PC-9 (cell line): ENCODE results near the gene PTX3. TPM values are rescaled to one million over a fixed set of nuclear protein-coding genes. Genes with fewer than 3 reads are reported as not detected.

Experiments
- BruUV-seq: library from RNA; stranded (reverse); fragments of 400-500 nt; replicated peaks from 2 replicates; lab custom pipeline; 2021; lab: Mats Ljungman, UMichigan
- CTCF ChIA-PET: fragments of 300-600 bp; sonication (Branson Sonifier 250); formaldehyde crosslinking; loops from one replicate; lab custom pipeline; 2022; ENCODE audit warnings: antibody characterized with exemption; lab: Charles Lee
- POLR2A ChIA-PET: fragments of 300-600 bp; sonication (Branson Sonifier 250); formaldehyde crosslinking; loops from one replicate; lab custom pipeline; 2022; ENCODE audit warnings: antibody characterized with exemption; ENCODE audit not compliant: unreplicated experiment; lab: Charles Lee
- DNase-seq, 2 experiments: peaks; one replicate each; pipeline versions ENCODE4 v3.0.0 to v3.0.0-alpha.2; 2015 to 2022; ENCODE audit warnings: mixed read lengths in 1 of 2
- H2AFZ ChIP-seq: fragments of 200-600 bp; sonication (generic); 2 replicates; pipeline ENCODE4 v1.8.1; 2017; ENCODE audit warnings: antibody characterized with exemption
- H3F3A ChIP-seq: fragments of 200-600 bp; sonication (generic); 2 replicates; pipeline ENCODE4 v1.8.1; 2017; ENCODE audit warnings: antibody characterized with exemption, mild to moderate bottlenecking, low read depth; ENCODE audit not compliant: insufficient read depth
- H3K27ac ChIP-seq: fragments of 200-600 bp; sonication (generic); 2 replicates; pipeline ENCODE4 v1.6.1; 2016; ENCODE audit warnings: mixed run types
- H3K27me3 ChIP-seq: fragments of 200-600 bp; sonication (generic); 2 replicates; pipeline ENCODE4 v1.6.1; 2016; ENCODE audit warnings: low read depth, mixed run types; ENCODE audit not compliant: insufficient read depth
- H3K36me3 ChIP-seq: fragments of 200-600 bp; sonication (generic); 2 replicates; pipeline ENCODE4 v1.6.1; 2016; ENCODE audit warnings: low read depth, mixed run types
- H3K4me1 ChIP-seq: fragments of 200-600 bp; sonication (generic); replicated peaks from 2 replicates; pipeline ENCODE4 v1.6.1; 2016; ENCODE audit warnings: mixed run types; ENCODE audit not compliant: insufficient read depth
- H3K4me2 ChIP-seq: fragments of 200-600 bp; sonication (generic); 2 replicates; pipeline ENCODE4 v1.6.1; 2017; ENCODE audit warnings: mixed run types
- H3K4me3 ChIP-seq: fragments of 200-600 bp; sonication (generic); 2 replicates; pipeline ENCODE4 v1.6.1; 2016; ENCODE audit warnings: mixed run types
- H3K79me2 ChIP-seq: fragments of 200-600 bp; sonication (generic); 2 replicates; pipeline ENCODE4 v1.6.1; 2017; ENCODE audit warnings: low read depth, mixed run types
- H3K9me2 ChIP-seq: fragments of 200-600 bp; sonication (generic); 2 replicates; pipeline ENCODE4 v1.8.1; 2017; ENCODE audit warnings: mild to moderate bottlenecking; ENCODE audit not compliant: insufficient read depth
- H3K9me3 ChIP-seq: fragments of 200-600 bp; sonication (generic); 2 replicates; pipeline ENCODE4 v1.8.1; 2016; ENCODE audit warnings: low read depth; ENCODE audit not compliant: insufficient read depth
- H4K20me1 ChIP-seq: fragments of 200-600 bp; sonication (generic); 2 replicates; pipeline ENCODE4 v1.8.1; 2017; ENCODE audit not compliant: insufficient read depth
- CTCF ChIP-seq: fragments of 200-600 bp; sonication (generic); conservative IDR thresholded peaks from 2 replicates; pipeline ENCODE4 v1.6.1; 2017; ENCODE audit warnings: mixed run types, antibody characterized with exemption, mild to moderate bottlenecking, moderate library complexity
- EZH2 ChIP-seq: fragments of 200-600 bp; sonication (generic); IDR thresholded peaks from 2 replicates; pipeline ENCODE4 v1.8.0; 2017; ENCODE audit warnings: antibody characterized with exemption, low read depth
- intact Hi-C: fragments of 100-400 bp; cut with micrococcal nuclease; formaldehyde crosslinking; loops from one replicate; pipeline ENCODE4 v1.10.0; 2022; ENCODE audit not compliant: unreplicated experiment
- total RNA-seq: library from RNA; stranded (reverse); gene quantifications from 2 replicates; pipeline ENCODE4 v1.2.3, GENCODE V29; 2021

The PTX3 gene
- total RNA-seq, 1 experiment from 2014 or later, result 0.59 TPM

GRCh38 chr3:157394411-157394810, 42.2 kb upstream of the PTX3 start:
- Histone ChIP-seq H3K4me3 (no peak overlapping the region), H3K36me3 (no peaks in the 10 kb centered on the region), H2AFZ (no peak overlapping the region), H3K4me1 (no peaks in the 10 kb centered on the region), H3F3A (no peaks in the 10 kb centered on the region), H3K9me2 (no peaks in the 10 kb centered on the region), H3K9me3 (no peaks in the 10 kb centered on the region; the same call in 1 of the 2 replicates), H3K27me3 (no peaks in the 10 kb centered on the region), H3K79me2 (no peaks in the 10 kb centered on the region), H3K27ac (no peak overlapping the region), H3K4me2 (no peak overlapping the region), H4K20me1 (no peaks in the 10 kb centered on the region)
- no peak for DNase-seq
- POLR2A ChIA-PET, result no interaction called here
- BruUV-seq, result no TSS peak
- intact Hi-C loops, result no loop called here
- CTCF ChIA-PET, result interaction anchor here (0.6 kb wide), 1 partner anchor 157 kb away, joined by 3 read pairs; no protein-coding TSS in a partner anchor
- TF ChIP-seq CTCF, result no peak
- no peak for TF ChIP-seq EZH2

GRCh38 chr3:157398598-157398997, 38.1 kb upstream of the PTX3 start:
- Histone ChIP-seq H3K36me3 (no peaks in the 10 kb centered on the region), H3K9me3 (no peaks in the 10 kb centered on the region; the same call in 1 of the 2 replicates), H3K4me3 (no peak overlapping the region), H3K4me2 (no peak overlapping the region), H3F3A (no peaks in the 10 kb centered on the region), H3K27me3 (no peaks in the 10 kb centered on the region), H3K27ac (no peak overlapping the region), H2AFZ (no peak overlapping the region), H3K9me2 (no peaks in the 10 kb centered on the region), H3K4me1 (no peaks in the 10 kb centered on the region), H4K20me1 (no peaks in the 10 kb centered on the region), H3K79me2 (no peaks in the 10 kb centered on the region)
- TF ChIP-seq CTCF (no peak), EZH2 (no peak)
- BruUV-seq, result no TSS peak
- DNase-seq, result no peak
- intact Hi-C loops, result no loop called here
- ChIA-PET POLR2A (interaction anchor here (0.7 kb wide), 1 partner anchor 88 kb away, joined by 6 read pairs; no protein-coding TSS in a partner anchor), CTCF (no interaction called here)

GRCh38 chr3:157404381-157404780, 32.3 kb upstream of the PTX3 start:
- Histone ChIP-seq H3F3A (peaks cover 13% of the 10 kb centered on the region), H3K27ac (no peak overlapping the region), H3K9me3 (no peaks in the 10 kb centered on the region), H3K4me3 (no peak overlapping the region), H3K79me2 (no peaks in the 10 kb centered on the region), H4K20me1 (no peaks in the 10 kb centered on the region), H3K9me2 (no peaks in the 10 kb centered on the region), H3K36me3 (no peaks in the 10 kb centered on the region), H3K4me2 (no peak overlapping the region), H3K4me1 (peaks cover 19% of the 10 kb centered on the region), H3K27me3 (no peaks in the 10 kb centered on the region), H2AFZ (no peak overlapping the region)
- no TSS peak for BruUV-seq
- TF ChIP-seq EZH2 (no peak), CTCF (no peak)
- intact Hi-C loops, result no loop called here
- CTCF ChIA-PET, result no interaction called here
- DNase-seq, result no peak
- POLR2A ChIA-PET, result no interaction called here
